Measurements from ENCODE around the gene CP. TPM values are rescaled to one million over a fixed set of nuclear protein-coding genes. Genes with fewer than 3 reads are reported as not detected.

The CP gene
- total RNA-seq, 1 experiment from 2014 or later: 0.28 TPM

- no peak for DNase-seq
- Histone ChIP-seq H3K79me2 (ENCODE audit: low read depth) (no peaks in the 10 kb centered on the region), H3K36me3 (ENCODE audit: low read depth) (no peaks in the 10 kb centered on the region), H3K4me3 (no peak overlapping the region), H3K9me2 (ENCODE audit: insufficient read depth) (no peaks in the 10 kb centered on the region), H3K27ac (no peak overlapping the region), H3K4me1 (replicated peaks; ENCODE audit: insufficient read depth) (no peaks in the 10 kb centered on the region), H3K4me2 (no peak overlapping the region), H3K27me3 (ENCODE audit: insufficient read depth, low read depth) (no peaks in the 10 kb centered on the region), H4K20me1 (ENCODE audit: insufficient read depth) (no peaks in the 10 kb centered on the region), H2AFZ (no peak overlapping the region), H3F3A (ENCODE audit: insufficient read depth, low read depth) (no peaks in the 10 kb centered on the region), H3K9me3 (ENCODE audit: insufficient read depth, low read depth) (no peaks in the 10 kb centered on the region)
- CTCF ChIA-PET: interaction anchor here (0.6 to 0.7 kb wide), 2 partner anchors 146 to 1601 kb away, joined by 4 to 6 read pairs; no protein-coding TSS in a partner anchor
- POLR2A ChIA-PET (ENCODE audit: unreplicated experiment): no interaction called here
- intact Hi-C loops (cut with micrococcal nuclease; ENCODE audit: unreplicated experiment): no loop called here
- BruUV-seq (replicated peaks): no TSS peak
- TF ChIP-seq CTCF (conservative IDR thresholded peaks at IDR 0.05) (no peak), EZH2 (IDR thresholded peaks at IDR 0.05; ENCODE audit: low read depth) (no peak)
Measured at GRCh38 chr3:149267565-149267964, 45.9 kb upstream of the CP start.

- CTCF ChIA-PET: interaction anchor here (0.6 kb wide), 1 partner anchor 472 kb away, joined by 3 read pairs; no protein-coding TSS in a partner anchor
- Histone ChIP-seq H3K27ac (no peak overlapping the region), H3K9me2 (ENCODE audit: insufficient read depth) (no peaks in the 10 kb centered on the region), H3F3A (ENCODE audit: insufficient read depth, low read depth) (no peaks in the 10 kb centered on the region), H3K27me3 (ENCODE audit: insufficient read depth, low read depth) (no peaks in the 10 kb centered on the region), H3K4me3 (no peak overlapping the region), H3K9me3 (ENCODE audit: insufficient read depth, low read depth) (no peaks in the 10 kb centered on the region), H3K36me3 (ENCODE audit: low read depth) (no peaks in the 10 kb centered on the region), H3K4me1 (replicated peaks; ENCODE audit: insufficient read depth) (no peaks in the 10 kb centered on the region), H2AFZ (no peak overlapping the region), H3K79me2 (ENCODE audit: low read depth) (no peaks in the 10 kb centered on the region), H3K4me2 (no peak overlapping the region), H4K20me1 (ENCODE audit: insufficient read depth) (no peaks in the 10 kb centered on the region)
- DNase-seq: no peak
- POLR2A ChIA-PET (ENCODE audit: unreplicated experiment): no interaction called here
- BruUV-seq (replicated peaks): no TSS peak
- intact Hi-C loops (cut with micrococcal nuclease; ENCODE audit: unreplicated experiment): no loop called here
- TF ChIP-seq CTCF (conservative IDR thresholded peaks at IDR 0.05) (no peak), EZH2 (IDR thresholded peaks at IDR 0.05; ENCODE audit: low read depth) (no peak)
Measured at GRCh38 chr3:149266736-149267135, 45.1 kb upstream of the CP start.

- ChIA-PET POLR2A (ENCODE audit: unreplicated experiment) (no interaction called here), CTCF (no interaction called here)
- H2AFZ ChIP-seq: no peak overlapping the region
- H3K9me2 ChIP-seq (ENCODE audit: insufficient read depth): no peaks in the 10 kb centered on the region
- TF ChIP-seq CTCF (conservative IDR thresholded peaks at IDR 0.05) (no peak), EZH2 (IDR thresholded peaks at IDR 0.05; ENCODE audit: low read depth) (no peak)
- DNase-seq: no peak
- H3K36me3 ChIP-seq (ENCODE audit: low read depth): no peaks in the 10 kb centered on the region
- H3K27ac ChIP-seq: no peak overlapping the region
- no peaks in the 10 kb centered on the region for H4K20me1 ChIP-seq (ENCODE audit: insufficient read depth)
- no peaks in the 10 kb centered on the region for H3K27me3 ChIP-seq (ENCODE audit: insufficient read depth, low read depth)
- H3K4me1 ChIP-seq (replicated peaks; ENCODE audit: insufficient read depth): no peaks in the 10 kb centered on the region
- no peak overlapping the region for H3K4me2 ChIP-seq
- no peaks in the 10 kb centered on the region for H3F3A ChIP-seq (ENCODE audit: insufficient read depth, low read depth)
- no peaks in the 10 kb centered on the region for H3K79me2 ChIP-seq (ENCODE audit: low read depth)
- intact Hi-C loops (cut with micrococcal nuclease; ENCODE audit: unreplicated experiment): no loop called here
- no TSS peak for BruUV-seq (replicated peaks)
- H3K4me3 ChIP-seq: no peak overlapping the region
- H3K9me3 ChIP-seq (ENCODE audit: insufficient read depth, low read depth): no peaks in the 10 kb centered on the region
Measured at GRCh38 chr3:149263856-149264255, 42.2 kb upstream of the CP start.

All from PC-9 (cell line).